NCI-H2107 treated with DMSO at 0.1 percent for 48 hours (cell line): ENCODE results near the gene PCDHB16.
"Not testable (repeated sequence)": the region's sequence is repeated elsewhere in the genome, so short reads cannot be mapped to it uniquely, and the experiment has no call there.

ENCODE experiments used
- DNase-seq: peaks from one replicate; lab custom pipeline; 2025; ENCODE audit not compliant: unreplicated experiment; lab: John Stamatoyannopoulos, UW

The PCDHB16 gene

GRCh38 chr5:141225421-141225820, 43.2 kb downstream of the PCDHB16 start:
- DNase-seq = not testable (repeated sequence)

GRCh38 chr5:141234109-141234667, 52.0 kb downstream of the PCDHB16 start:
- no peak for DNase-seq
